Pulmonary artery endothelial cell (primary cell): ENCODE results near the gene TNFSF15. TPM values are rescaled to one million over a fixed set of nuclear protein-coding genes. Genes with fewer than 3 reads are reported as not detected.

Experiments used
- DNase-seq: peaks from one replicate; pipeline ENCODE4 v3.0.0-alpha.2; 2011; ENCODE audit warnings: low read depth, low spot score
- total RNA-seq: library from RNA; depleted of rRNA; stranded (reverse); fragments of >200 nt; gene quantifications from 2 replicates; pipeline ENCODE4 v1.2.3, GENCODE V29; 2014

Gene TNFSF15
- total RNA-seq, 1 donor from 2014 or later, result 1.3 TPM

- no peak for DNase-seq
These were observed 19.4 kb upstream of the TNFSF15 start for GRCh38 chr9:114825126-114825795.

GRCh38 chr9:114824110-114824509 lies 18.3 kb upstream of the TNFSF15 start:
- no peak for DNase-seq

GRCh38 chr9:114823441-114823840 lies 17.6 kb upstream of the TNFSF15 start:
- no peak for DNase-seq

GRCh38 chr9:114822708-114823107 lies 16.9 kb upstream of the TNFSF15 start:
- DNase-seq, result no peak

GRCh38 chr9:114820776-114821501 lies 15.1 kb upstream of the TNFSF15 start:
- no peak for DNase-seq

GRCh38 chr9:114818178-114818577 lies 12.3 kb upstream of the TNFSF15 start:
- DNase-seq, result no peak

- DNase-seq, result no peak
These were observed 8.0 kb upstream of the TNFSF15 start for GRCh38 chr9:114813717-114814418.

GRCh38 chr9:114811966-114812636 lies 6.3 kb upstream of the TNFSF15 start:
- no peak for DNase-seq

GRCh38 chr9:114811301-114811700 lies 5.5 kb upstream of the TNFSF15 start:
- DNase-seq, result no peak

- DNase-seq, result no peak
These were observed 4.8 kb upstream of the TNFSF15 start for GRCh38 chr9:114810614-114811013.

- DNase-seq, result no peak
These were observed 674 bp upstream of the TNFSF15 start for GRCh38 chr9:114806526-114806900.

- DNase-seq, result no peak
These were observed 1.3 kb downstream of the TNFSF15 start for GRCh38 chr9:114804505-114804904.

- no peak for DNase-seq
These were observed 2.2 kb downstream of the TNFSF15 start for GRCh38 chr9:114803479-114804265.

GRCh38 chr9:114799925-114800324 lies 5.9 kb downstream of the TNFSF15 start:
- no peak for DNase-seq

- no peak for DNase-seq
These were observed 6.4 kb downstream of the TNFSF15 start for GRCh38 chr9:114799441-114799840.

- DNase-seq, result no peak
These were observed 6.9 kb downstream of the TNFSF15 start for GRCh38 chr9:114798780-114799427.

- no peak for DNase-seq
These were observed 7.7 kb downstream of the TNFSF15 start for GRCh38 chr9:114798101-114798500.

GRCh38 chr9:114792396-114792795 lies 13.4 kb downstream of the TNFSF15 start:
- no peak for DNase-seq

GRCh38 chr9:114791736-114792135 lies 14.1 kb downstream of the TNFSF15 start:
- DNase-seq, result no peak

- DNase-seq, result no peak
These were observed 14.5 kb downstream of the TNFSF15 start for GRCh38 chr9:114791312-114791711.

- DNase-seq, result no peak
These were observed 15.3 kb downstream of the TNFSF15 start for GRCh38 chr9:114790521-114790920.
